Brain pericyte (primary cell): ENCODE results near the gene RNF214.
"Not testable (repeated sequence)": the region's sequence is repeated elsewhere in the genome, so short reads cannot be mapped to it uniquely, and the experiment has no call there.

Experiments
- DNase-seq: peaks from one replicate; pipeline ENCODE4 v3.0.0-alpha.2; 2012; ENCODE audit warnings: low read depth, low spot score

The RNF214 gene

DNA sequence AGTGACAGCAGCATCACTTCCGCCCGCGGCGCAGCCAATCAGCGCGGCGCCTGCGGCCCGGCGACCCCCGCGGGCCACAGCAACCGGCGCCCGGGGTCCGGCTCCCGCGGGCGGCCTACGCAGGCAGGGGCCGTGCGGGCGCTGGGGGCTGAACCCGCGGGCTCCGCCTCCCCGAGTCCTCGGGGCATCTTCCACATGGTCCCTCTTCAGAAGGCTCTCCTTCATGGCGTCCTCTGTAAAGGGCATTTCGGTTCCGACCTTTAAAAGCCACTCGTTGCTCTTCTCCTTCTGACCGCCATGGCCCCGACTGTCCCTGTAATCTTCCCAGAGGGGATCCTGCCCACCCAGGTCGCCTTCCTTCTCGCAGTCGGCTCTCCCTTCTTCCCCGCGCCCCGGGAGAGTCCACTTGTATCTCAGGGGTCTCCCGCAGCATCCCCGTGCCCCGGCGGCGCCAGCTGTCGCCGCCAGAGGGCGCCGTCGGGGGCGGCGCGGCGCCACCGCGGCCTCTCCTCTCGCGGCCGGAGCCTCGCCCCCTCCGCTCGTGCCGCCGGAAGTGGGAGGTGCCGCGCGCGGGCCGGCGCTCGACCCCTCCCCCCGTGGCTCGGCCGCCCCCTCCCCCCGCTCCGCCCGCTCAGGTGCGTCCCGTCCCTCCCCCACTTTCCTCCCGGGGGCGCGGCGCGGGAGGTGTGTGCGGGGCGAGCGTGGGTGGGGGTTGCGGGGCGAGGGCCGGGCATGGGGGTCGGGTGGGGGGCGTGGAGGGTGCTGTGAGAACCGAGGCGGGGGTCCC, at the start of gene RNF214:
TSS of gene RNF214 (plus strand) at position 580 of the 787 bp plus-strand sequence. CDS start 1,602 bp downstream, outside the sequence.
- DNase-seq: no peak

DNA sequence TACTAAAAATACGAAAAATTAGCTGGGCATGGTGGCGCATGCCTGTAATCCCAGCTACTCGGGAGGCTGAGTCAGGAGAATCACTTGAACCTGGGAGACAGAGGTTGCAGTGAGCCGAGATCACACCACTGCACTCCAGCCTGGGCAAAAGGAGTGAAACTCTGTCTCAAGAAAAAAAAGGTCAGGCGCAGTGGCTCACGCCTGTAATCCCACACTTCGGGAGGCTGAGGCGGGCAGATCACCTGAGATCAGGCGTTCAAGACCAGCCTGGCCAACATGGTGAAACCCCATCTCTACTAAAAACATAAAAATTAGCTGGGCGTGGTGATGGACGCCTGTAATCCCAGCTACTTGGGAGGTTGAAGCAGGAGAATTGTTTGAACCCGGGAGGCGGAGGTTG, 49.3 kb upstream of the RNF214 start:
- DNase-seq: not testable (repeated sequence)

DNA sequence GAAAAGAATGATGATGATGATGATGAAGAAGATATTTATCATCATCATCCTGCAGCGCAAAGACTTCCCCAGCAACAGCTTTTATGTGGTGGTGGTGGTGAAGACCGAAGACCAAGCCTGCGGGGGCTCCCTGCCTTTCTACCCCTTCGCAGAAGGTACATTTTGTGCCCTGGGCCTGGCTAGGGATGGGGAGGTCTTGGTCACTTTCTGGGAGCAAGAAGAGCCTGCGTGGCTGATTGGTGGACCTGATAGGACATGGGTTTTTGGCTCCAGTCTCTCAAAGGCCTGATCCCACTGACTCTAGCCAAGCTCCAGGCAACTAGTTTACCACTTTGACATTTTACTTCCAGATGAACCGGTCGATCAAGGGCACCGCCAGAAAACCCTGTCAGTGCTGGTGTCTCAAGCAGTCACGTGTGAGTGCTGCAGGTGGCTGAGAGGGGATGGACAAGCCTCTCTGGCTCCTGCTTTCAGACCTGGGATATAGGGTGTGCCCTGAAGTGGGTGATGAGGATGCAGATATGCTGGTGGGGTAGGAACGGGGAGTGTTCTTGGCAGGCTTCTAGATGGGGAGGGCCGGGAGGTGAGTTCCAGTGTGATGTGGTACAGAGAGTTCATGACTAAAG, 48.6 kb upstream of the RNF214 start:
- DNase-seq: no peak

DNA sequence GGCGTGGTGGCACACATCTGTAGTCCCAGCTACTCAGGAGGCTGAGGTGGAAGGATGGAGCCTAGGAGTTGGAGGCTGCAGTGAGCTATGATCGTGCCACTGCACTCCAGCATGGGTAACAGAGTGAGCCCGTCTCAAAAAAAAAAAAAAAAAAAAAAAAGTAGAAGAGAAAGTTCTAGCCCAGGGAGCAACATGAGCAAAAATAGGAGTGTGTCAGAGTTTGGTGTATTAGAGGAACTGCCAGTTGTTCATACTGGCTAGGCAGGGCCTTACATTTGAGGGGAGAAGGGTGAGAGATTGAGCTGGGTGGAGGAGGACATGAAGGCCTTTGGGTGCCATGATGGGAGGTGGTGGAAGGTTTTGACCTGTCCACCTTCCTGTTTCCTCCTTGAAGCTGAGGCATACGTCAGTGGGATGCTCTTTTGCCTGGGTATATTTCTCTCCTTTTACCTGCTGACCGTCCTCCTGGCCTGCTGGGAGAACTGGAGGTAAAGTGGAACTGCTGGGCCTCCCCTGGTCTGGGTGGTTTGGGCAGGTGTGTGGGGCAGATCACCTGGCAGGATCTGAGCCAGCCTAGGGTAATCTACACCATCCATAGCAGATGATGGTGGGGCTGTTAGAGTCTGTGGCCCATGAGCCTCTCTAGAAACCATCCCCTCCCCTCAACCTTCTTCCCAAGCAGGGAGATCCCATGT, 46.6 kb upstream of the RNF214 start:
- no peak for DNase-seq

DNA sequence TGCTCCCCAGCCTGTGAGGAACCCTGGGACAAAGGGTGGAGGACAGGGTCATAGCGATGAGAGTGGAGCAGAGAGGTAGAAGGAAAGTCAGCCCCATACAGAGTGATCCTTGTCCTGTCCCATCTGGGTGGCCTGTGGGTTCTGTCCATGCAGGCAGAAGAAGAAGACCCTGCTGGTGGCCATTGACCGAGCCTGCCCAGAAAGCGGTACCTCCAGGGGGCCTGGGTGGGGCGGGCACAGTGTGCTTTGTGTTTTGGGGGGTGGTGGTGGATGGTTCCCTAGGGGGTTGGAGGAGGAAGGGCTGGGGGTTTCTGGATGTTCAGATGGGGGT, 46.1 kb upstream of the RNF214 start:
- DNase-seq: no peak

DNA sequence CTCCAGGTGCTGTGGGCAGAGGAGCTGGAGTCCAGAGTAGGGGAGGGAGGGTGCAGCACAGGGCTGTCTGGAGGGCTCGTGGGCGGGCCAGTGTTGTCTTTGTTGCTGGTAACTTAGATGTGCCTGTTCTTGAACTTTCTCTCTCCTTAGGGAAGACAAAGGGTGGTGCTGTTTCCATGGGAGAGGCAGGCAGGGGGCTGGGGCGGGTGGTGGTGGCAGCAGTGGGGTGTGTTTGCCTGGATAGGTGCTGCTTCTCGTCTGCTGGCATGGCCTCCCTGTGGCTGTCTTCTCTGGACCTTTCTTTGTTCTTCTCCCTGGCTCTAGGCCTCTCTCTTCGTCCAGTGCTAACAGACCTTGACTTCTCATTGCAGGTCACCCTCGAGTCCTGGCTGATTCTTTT, 45.5 kb upstream of the RNF214 start:
- DNase-seq: no peak

DNA sequence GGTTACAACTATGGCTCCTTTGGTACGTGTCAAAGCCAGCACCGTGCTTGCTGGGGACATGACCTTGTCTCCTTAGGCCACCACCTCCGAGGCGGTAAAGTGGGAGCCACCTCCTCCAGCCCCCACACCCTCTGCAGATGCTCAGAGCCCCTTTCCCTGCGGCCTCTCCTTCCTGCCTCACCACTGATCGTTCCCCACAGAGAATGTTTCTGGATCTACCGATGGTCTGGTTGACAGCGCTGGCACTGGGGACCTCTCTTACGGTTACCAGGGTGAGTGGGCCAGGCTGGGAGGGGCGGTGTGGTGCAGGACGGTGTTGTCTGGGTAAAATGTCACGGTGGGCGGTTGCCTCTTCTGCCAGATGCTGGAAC, 45.1 kb upstream of the RNF214 start:
- no peak for DNase-seq

DNA sequence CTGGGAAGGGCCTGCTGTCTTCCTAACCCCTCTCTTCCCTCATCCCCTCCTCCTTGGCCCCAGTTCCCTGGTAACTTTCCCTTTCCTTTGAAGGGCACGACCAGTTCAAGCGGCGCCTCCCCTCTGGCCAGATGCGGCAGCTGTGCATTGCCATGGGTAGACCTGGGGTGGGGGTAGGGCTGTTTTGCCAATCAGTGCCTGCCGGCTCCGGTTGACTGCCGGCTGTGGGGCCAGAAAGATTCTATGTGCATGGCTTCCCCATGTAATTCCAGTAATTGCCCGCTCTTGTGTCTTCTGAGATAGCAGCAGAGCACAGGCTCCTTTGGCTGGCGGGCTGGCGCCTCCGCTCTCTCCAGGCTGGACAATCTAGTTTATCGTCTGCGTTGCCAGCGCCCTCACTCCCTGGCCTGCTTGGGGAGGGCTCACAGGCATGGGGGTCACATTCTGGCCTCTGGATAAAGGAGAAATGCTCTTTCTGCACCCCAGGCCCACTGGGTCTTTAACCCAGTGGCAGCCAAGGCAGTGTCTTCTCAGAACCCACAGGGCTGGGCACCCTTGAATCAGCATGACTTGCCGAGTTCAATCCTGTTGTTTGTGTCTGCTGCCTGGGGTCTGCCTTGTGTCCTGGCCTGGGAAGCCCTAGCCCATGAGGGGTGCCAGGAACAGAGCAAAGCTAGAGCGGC, 44.5 kb upstream of the RNF214 start:
- DNase-seq: no peak

DNA sequence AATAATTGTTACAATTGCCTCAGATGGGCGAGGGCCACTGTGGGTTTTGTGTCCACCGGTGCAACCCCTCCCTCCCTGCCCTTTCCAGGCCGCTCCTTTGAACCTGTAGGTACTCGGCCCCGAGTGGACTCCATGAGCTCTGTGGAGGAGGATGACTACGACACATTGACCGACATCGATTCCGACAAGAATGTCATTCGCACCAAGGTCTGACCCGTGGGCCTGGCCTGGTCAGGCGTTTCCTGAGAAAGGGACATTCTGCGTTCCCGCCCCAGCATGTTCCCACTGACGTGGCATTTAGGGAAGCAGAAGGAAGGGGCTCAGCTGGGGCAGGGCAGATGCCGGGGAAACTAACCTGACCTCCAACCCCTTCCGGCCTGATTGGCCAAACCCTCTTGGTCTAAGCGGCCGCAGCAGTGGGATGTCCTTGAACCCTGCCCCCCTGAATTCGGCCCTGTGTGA, 43.8 kb upstream of the RNF214 start:
- DNase-seq: no peak

DNA sequence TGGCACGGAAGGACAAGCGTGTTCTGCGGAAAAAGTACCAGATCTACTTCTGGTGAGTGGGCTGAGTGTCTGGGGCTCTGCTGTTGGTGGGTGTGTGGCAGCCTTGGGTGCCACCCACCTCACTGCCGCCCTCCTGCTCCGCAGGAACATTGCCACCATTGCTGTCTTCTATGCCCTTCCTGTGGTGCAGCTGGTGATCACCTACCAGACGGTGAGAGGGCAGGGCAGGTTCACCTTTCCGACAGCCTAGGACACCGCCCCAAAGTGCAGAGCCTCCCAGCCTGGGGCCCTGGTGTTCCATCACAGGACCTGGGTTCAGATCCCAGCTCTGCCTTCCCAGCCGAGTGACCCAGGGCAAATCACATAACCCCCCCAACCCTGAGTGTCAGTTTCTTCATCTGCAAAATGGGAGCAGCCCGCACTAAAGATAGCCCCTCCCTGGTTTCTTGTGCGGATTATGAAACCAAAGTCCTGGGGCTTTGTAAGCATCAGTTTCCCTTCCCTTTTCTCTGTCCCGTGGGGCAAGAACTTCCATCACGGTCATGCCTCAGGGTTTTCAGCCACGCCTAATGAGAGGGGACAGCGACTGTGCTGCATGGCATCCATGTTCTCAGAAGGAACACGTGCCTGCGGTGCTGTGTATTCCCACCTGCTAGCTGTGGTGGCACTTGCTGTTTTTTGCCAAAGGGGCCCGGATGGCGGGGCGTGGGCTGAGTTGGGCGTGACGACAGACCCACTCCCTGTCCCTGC, 43.1 kb upstream of the RNF214 start:
- no peak for DNase-seq

DNA sequence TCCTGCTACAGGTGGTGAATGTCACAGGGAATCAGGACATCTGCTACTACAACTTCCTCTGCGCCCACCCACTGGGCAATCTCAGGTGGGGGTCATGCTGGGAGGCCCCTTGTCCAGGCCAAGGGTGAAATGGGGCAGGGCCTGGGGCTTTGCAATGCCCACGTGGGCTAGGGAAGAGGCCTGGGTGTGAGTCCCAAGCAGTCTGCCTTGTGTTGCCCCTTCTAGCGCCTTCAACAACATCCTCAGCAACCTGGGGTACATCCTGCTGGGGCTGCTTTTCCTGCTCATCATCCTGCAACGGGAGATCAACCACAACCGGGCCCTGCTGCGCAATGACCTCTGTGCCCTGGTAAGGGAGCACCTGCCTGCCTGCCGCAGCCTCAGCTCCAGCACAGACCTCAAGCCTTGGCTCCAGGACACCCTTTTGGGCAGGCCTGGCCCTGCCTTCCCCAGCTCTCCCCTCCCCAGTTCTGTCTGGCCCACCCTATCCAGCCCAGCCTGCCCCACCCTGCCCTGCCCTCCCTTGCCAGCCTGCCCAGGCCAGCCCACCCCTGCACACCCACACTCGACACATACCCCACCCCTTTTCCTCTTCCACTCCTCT, 42.4 kb upstream of the RNF214 start:
- DNase-seq: no peak

DNA sequence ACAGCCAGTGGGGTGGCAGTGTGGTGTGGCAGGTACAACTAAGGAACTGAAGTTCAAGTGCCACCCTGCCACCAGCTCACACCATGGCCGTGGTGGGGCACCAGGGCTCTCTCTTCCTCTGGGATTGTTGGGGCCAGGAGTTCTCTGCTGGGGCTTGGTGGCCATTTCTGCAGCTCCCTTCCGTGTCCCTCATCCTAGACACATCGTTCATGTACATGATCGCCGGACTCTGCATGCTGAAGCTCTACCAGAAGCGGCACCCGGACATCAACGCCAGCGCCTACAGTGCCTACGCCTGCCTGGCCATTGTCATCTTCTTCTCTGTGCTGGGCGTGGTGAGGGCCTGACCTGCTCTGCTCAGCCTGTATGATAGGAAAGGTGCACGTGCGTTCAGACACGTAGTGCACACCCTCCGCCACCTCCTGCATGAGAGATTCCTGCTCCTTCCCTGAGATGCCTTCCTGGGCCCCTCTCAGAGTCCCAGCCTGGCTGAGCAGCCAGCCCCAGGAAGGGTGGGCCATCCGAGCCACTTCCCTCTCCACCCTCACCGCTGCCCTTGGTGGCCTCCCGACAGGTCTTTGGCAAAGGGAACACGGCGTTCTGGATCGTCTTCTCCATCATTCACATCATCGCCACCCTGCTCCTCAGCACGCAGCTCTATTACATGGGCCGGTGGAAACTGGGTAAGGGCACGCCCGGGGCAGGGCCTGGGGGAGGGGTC, 40.6 kb upstream of the RNF214 start:
- no peak for DNase-seq

DNA sequence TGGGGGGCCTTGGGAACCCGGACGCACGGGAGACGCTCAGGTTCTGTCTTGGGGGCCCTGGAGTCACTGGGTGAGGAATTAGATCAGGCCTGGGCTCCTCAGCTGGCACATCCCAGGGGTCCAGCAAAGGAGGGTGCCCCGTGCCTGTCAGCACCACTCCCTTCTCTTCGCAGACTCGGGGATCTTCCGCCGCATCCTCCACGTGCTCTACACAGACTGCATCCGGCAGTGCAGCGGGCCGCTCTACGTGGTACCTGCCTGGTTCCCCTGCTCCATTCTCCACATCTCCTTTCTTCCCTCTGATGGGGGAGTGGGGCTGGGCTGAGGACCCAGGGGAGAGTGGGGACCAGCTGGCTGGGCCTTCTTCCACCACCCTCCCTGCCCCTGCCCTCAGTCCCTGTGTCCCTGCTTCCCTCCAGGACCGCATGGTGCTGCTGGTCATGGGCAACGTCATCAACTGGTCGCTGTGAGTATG, 40.0 kb upstream of the RNF214 start:
- no peak for DNase-seq

DNA sequence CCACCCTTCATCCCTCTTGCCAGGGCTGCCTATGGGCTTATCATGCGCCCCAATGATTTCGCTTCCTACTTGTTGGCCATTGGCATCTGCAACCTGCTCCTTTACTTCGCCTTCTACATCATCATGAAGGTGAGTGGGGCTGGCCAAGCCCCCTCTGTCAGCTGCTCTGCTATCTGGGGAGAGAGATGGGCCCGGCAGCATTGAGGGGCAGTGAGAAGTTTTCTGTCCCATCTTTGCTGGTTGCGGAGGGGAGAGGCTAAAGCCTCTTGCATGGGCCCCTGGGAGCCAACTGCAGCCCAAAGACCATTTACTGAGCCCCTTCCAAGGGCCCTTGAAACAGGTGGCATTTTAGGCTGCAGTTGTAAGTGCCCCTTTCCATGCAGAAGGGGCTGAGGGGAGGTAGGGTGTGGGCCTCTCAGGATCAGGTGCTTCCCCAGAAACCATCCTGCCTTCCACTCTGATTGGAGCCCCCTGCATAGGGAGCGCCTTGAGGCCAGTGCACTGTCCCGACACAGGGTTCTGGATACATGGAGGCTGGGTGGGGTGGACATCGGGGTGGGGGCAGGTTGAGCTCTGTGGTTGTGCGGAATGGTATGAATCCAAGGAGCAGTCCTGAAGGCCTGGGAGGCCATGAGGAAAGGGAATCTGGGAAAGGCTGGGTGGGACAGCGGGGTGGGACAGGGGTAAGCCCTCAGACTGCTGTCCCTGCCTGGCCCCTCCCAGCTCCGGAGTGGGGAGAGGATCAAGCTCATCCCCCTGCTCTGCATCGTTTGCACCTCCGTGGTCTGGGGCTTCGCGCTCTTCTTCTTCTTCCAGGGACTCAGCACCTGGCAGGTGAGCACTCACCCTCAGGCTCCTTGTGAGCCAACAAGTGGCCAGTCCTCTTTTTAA, 39.1 kb upstream of the RNF214 start:
- no peak for DNase-seq

DNA sequence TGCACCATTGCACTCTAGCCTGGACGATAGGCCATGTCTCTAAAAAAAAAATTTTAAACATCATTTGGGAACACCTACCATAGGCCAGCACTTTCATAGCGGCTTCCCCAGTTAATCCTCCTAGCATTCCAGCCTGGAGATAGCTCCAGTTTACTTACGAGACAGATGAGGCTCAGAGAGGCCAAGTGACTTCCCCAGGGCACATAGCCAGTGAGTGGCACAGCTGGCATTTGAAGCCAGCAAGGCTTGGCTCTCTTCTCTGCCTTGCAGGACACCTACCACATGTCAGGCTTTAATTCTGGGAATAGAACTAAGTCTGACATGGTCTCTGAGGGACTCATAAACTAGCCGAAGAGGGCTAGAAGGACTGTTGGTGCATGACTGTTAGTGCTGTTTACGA, 38.2 kb upstream of the RNF214 start:
- no peak for DNase-seq

DNA sequence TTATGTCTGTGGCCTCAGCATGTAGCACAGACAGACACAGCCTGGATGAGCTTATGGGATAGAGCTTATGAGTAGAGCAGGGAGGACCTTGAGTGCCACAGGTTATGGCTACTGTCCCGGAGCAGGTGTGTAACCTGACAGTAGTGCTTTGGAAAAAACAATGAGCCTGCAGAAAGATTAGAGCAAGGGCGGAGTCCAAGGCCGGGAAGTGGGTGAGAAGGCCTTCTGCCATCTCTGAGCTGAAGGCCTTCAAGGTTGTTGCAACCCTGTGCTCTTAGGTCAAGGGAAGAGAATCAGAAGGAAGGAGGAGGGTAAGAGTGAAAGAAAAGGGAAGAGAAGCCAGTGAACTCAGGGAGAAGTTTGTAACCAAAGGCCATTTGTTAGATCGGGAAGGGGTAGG, 37.2 kb upstream of the RNF214 start:
- DNase-seq: no peak

DNA sequence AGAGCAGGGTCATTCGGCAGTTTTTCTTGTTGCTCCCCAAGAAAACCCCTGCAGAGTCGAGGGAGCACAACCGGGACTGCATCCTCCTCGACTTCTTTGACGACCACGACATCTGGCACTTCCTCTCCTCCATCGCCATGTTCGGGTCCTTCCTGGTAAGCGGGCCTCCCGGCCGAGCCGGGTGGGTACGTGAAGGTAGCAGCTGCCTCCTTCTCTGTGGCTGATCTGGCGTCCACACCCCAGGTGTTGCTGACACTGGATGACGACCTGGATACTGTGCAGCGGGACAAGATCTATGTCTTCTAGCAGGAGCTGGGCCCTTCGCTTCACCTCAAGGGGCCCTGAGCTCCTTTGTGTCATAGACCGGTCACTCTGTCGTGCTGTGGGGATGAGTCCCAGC, 36.7 kb upstream of the RNF214 start:
- no peak for DNase-seq

DNA sequence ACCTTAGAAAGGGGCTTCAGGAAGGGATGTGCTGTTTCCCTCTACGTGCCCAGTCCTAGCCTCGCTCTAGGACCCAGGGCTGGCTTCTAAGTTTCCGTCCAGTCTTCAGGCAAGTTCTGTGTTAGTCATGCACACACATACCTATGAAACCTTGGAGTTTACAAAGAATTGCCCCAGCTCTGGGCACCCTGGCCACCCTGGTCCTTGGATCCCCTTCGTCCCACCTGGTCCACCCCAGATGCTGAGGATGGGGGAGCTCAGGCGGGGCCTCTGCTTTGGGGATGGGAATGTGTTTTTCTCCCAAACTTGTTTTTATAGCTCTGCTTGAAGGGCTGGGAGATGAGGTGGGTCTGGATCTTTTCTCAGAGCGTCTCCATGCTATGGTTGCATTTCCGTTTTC, 35.5 kb upstream of the RNF214 start:
- no peak for DNase-seq
